Mesenchymal stem cell (in vitro differentiated cells and primary cell): ENCODE results near the gene TMEM150C.
"Not testable (repeated sequence)": the region's sequence is repeated elsewhere in the genome, so short reads cannot be mapped to it uniquely, and the experiment has no call there.

ENCODE experiments used
- DNase-seq: peaks from one replicate; pipeline ENCODE4 v3.0.0-alpha.2; 2013
- H2AFZ ChIP-seq: one replicate; pipeline ENCODE4 v1.6.1; 2013; ENCODE audit warnings: low read depth, mild to moderate bottlenecking, control low read depth, inconsistent platforms, low read length, moderate library complexity
- H2AK5ac ChIP-seq: 2 replicates; pipeline ENCODE4 v1.6.1; 2013; ENCODE audit warnings: low read length, moderate library complexity, mild to moderate bottlenecking, inconsistent platforms; ENCODE audit not compliant: severe bottlenecking
- H2BK120ac ChIP-seq: one replicate; pipeline ENCODE4 v1.6.1; 2013; ENCODE audit warnings: low read depth, mild to moderate bottlenecking, inconsistent platforms, low read length, moderate library complexity
- H2BK12ac ChIP-seq, 2 experiments: one replicate each; pipeline ENCODE4 v1.6.1; 2013; ENCODE audit warnings: inconsistent platforms in 2 of 2, low read length in 2 of 2, mild to moderate bottlenecking in 2 of 2, moderate library complexity in 2 of 2, control low read depth in 1 of 2
- H2BK15ac ChIP-seq: one replicate; pipeline ENCODE4 v1.6.1; 2013; ENCODE audit warnings: mild to moderate bottlenecking, low read depth, inconsistent platforms; ENCODE audit not compliant: poor library complexity, severe bottlenecking
- H2BK5ac ChIP-seq: 2 replicates; pipeline ENCODE4 v1.6.1; 2013; ENCODE audit warnings: low read depth, mild to moderate bottlenecking, low read length, control low read depth, inconsistent platforms; ENCODE audit not compliant: poor library complexity, severe bottlenecking
- H3K14ac ChIP-seq, 2 experiments: one replicate each; pipeline ENCODE4 v1.6.1; 2013; ENCODE audit warnings: inconsistent platforms in 2 of 2, low read length in 2 of 2, control low read depth in 1 of 2, mild to moderate bottlenecking in 1 of 2, moderate library complexity in 1 of 2
- H3K18ac ChIP-seq, 2 experiments: one replicate each; pipeline ENCODE4 v1.6.1; 2013; ENCODE audit warnings: inconsistent platforms in 2 of 2, low read length in 2 of 2, control low read depth in 1 of 2, low read depth in 1 of 2, mild to moderate bottlenecking in 1 of 2
- H3K23ac ChIP-seq, 2 experiments: one replicate each; pipeline ENCODE4 v1.6.1; 2013; ENCODE audit warnings: inconsistent platforms in 2 of 2, low read length in 2 of 2, mild to moderate bottlenecking in 2 of 2, moderate library complexity in 2 of 2, control low read depth in 1 of 2
- H3K27ac ChIP-seq: 2 replicates; pipeline ENCODE4 v1.5.1; 2013; ENCODE audit warnings: mild to moderate bottlenecking, moderate library complexity, low read length, control low read depth, inconsistent platforms; ENCODE audit not compliant: poor library complexity, severe bottlenecking
- H3K27me3 ChIP-seq, 2 experiments: 2 replicates each; pipeline versions ENCODE4 v1.6.1 to v1.7.0; 2013; ENCODE audit warnings: low read length in 2 of 2, mild to moderate bottlenecking in 2 of 2, moderate library complexity in 2 of 2, control low read depth in 1 of 2, inconsistent platforms in 1 of 2; ENCODE audit not compliant: control insufficient read depth in 1 of 2, insufficient read depth in 1 of 2
- H3K36me3 ChIP-seq, 2 experiments: 2 replicates each; pipeline versions ENCODE4 v1.6.1 to v1.7.0; 2013; ENCODE audit warnings: low read length in 2 of 2, control low read depth in 1 of 2, inconsistent platforms in 1 of 2, low read depth in 1 of 2, mild to moderate bottlenecking in 1 of 2; ENCODE audit not compliant: insufficient read depth in 2 of 2, control insufficient read depth in 1 of 2
- H3K4ac ChIP-seq, 2 experiments: one replicate each; pipeline ENCODE4 v1.6.1; 2013; ENCODE audit warnings: inconsistent platforms in 2 of 2, low read length in 2 of 2, mild to moderate bottlenecking in 2 of 2, moderate library complexity in 2 of 2, control low read depth in 1 of 2, low read depth in 1 of 2
- H3K4me1 ChIP-seq: 2 replicates; pipeline ENCODE4 v1.6.1; 2013; ENCODE audit warnings: low read depth, low read length, control low read depth; ENCODE audit not compliant: control insufficient read depth, insufficient read depth
- H3K4me2 ChIP-seq: 2 replicates; pipeline ENCODE4 v1.6.1; 2013; ENCODE audit warnings: low read length, mild to moderate bottlenecking, inconsistent platforms; ENCODE audit not compliant: poor library complexity, severe bottlenecking
- H3K4me3 ChIP-seq, 2 experiments: 2 replicates each; pipeline versions ENCODE4 v1.5.1 to v1.7.0; 2013; ENCODE audit warnings: low read length in 2 of 2, mild to moderate bottlenecking in 2 of 2, control low read depth in 1 of 2, low read depth in 1 of 2; ENCODE audit not compliant: insufficient read depth in 1 of 2
- H3K79me1 ChIP-seq: replicated peaks from 2 replicates; pipeline ENCODE4 v1.6.1; 2013; ENCODE audit warnings: mild to moderate bottlenecking, control low read depth, low read length, inconsistent platforms; ENCODE audit not compliant: poor library complexity, severe bottlenecking
- H3K9ac ChIP-seq: 2 replicates; pipeline ENCODE4 v1.7.0; 2013; ENCODE audit warnings: mild to moderate bottlenecking, low read length, moderate library complexity
- H3K9me3 ChIP-seq: 2 replicates; pipeline ENCODE4 v1.7.0; 2013; ENCODE audit warnings: mild to moderate bottlenecking, low read length; ENCODE audit not compliant: control insufficient read depth
- H4K8ac ChIP-seq: one replicate; pipeline ENCODE4 v1.6.1; 2013; ENCODE audit warnings: inconsistent platforms, mild to moderate bottlenecking, low read length, moderate library complexity
- H4K91ac ChIP-seq: one replicate; pipeline ENCODE4 v1.6.1; 2013; ENCODE audit warnings: mild to moderate bottlenecking, low read length, inconsistent platforms
- WGBS: methylation state at CpG from one replicate; pipeline ENCODE4 v1.1.7; 2013; ENCODE audit warnings: mixed read lengths; 5-methylcytosine and 5-hydroxymethylcytosine counted together

TMEM150C gene

GRCh38 chr4:82553020-82553419 is 8.8 kb downstream of the TMEM150C start:
- Histone ChIP-seq H2BK12ac (no peak overlapping the region), H3K27ac (no peak overlapping the region), H3K36me3 (no peaks in the 10 kb centered on the region), H3K18ac (no peak overlapping the region), H3K4me1 (no peaks in the 10 kb centered on the region), H2AK5ac (no peak overlapping the region), H3K4me3 (no peak overlapping the region), H3K27me3 (no peaks in the 10 kb centered on the region), H3K79me1 (no peaks in the 10 kb centered on the region), H2BK5ac (no peak overlapping the region), H2AFZ (no peak overlapping the region), H3K23ac (no peak overlapping the region), H3K4me2 (no peak overlapping the region), H4K91ac (no peak overlapping the region), H3K4ac (no peak overlapping the region), H3K9me3 (no peaks in the 10 kb centered on the region), H3K9ac (no peak overlapping the region), H2BK15ac (no peak overlapping the region), H2BK120ac (no peak overlapping the region), H3K14ac (no peak overlapping the region), H4K8ac (no peak overlapping the region)
- no peak for DNase-seq
- WGBS, result 100% methylated on average over 2 of the region's 3 CpGs

- Histone ChIP-seq H2BK5ac (no peak overlapping the region), H3K36me3 (no peaks in the 10 kb centered on the region), H3K4ac (no peak overlapping the region), H3K9me3 (no peaks in the 10 kb centered on the region), H3K23ac (no peak overlapping the region), H3K27me3 (no peaks in the 10 kb centered on the region), H3K27ac (no peak overlapping the region), H3K9ac (no peak overlapping the region), H3K14ac (no peak overlapping the region), H3K4me3 (no peak overlapping the region), H2BK12ac (no peak overlapping the region), H2BK15ac (no peak overlapping the region), H3K18ac (no peak overlapping the region), H4K91ac (no peak overlapping the region), H4K8ac (no peak overlapping the region), H3K4me2 (no peak overlapping the region), H2AFZ (no peak overlapping the region), H3K79me1 (no peaks in the 10 kb centered on the region), H3K4me1 (no peaks in the 10 kb centered on the region), H2AK5ac (no peak overlapping the region), H2BK120ac (no peak overlapping the region)
- 100% methylated on average over 1 of the region's 2 CpGs for WGBS
- no peak for DNase-seq
Measured at GRCh38 chr4:82551734-82552133, 10.1 kb downstream of the TMEM150C start.

- not testable (repeated sequence) for H2BK12ac ChIP-seq, H3K4me1 ChIP-seq, DNase-seq, H3K9ac ChIP-seq, H3K27ac ChIP-seq, H3K9me3 ChIP-seq, H3K79me1 ChIP-seq, H4K91ac ChIP-seq, H3K4me2 ChIP-seq, H2BK5ac ChIP-seq, H3K4ac ChIP-seq, H3K23ac ChIP-seq, H2AFZ ChIP-seq, H3K4me3 ChIP-seq, H2BK15ac ChIP-seq, H2BK120ac ChIP-seq, H3K14ac ChIP-seq, H4K8ac ChIP-seq, H2AK5ac ChIP-seq, H3K36me3 ChIP-seq, H3K27me3 ChIP-seq, H3K18ac ChIP-seq
- 94% methylated on average over 3 of the region's 3 CpGs for WGBS
Measured at GRCh38 chr4:82547850-82548249, 13.9 kb downstream of the TMEM150C start.

- no peaks in the 10 kb centered on the region for H3K79me1 ChIP-seq
- DNase-seq, result no peak
- no peak overlapping the region for H3K4me3 ChIP-seq
- no peaks in the 10 kb centered on the region for H3K9me3 ChIP-seq
- no peak overlapping the region for H4K91ac ChIP-seq
- H3K27ac ChIP-seq, result no peak overlapping the region
- no peak overlapping the region for H3K4ac ChIP-seq
- no peak overlapping the region for H3K9ac ChIP-seq
- H3K27me3 ChIP-seq, result no peaks in the 10 kb centered on the region
- no peak overlapping the region for H3K18ac ChIP-seq
- no peak overlapping the region for H3K14ac ChIP-seq
- no peak overlapping the region for H4K8ac ChIP-seq
- no peak overlapping the region for H2AFZ ChIP-seq
- H2BK5ac ChIP-seq, result no peak overlapping the region
- H3K4me2 ChIP-seq, result no peak overlapping the region
- no peak overlapping the region for H2BK12ac ChIP-seq
- H2AK5ac ChIP-seq, result no peak overlapping the region
- H3K4me1 ChIP-seq, result no peaks in the 10 kb centered on the region
- H3K23ac ChIP-seq, result no peak overlapping the region
- WGBS, result 100% methylated on average over 1 of the region's 1 CpG
- H3K36me3 ChIP-seq, result no peaks in the 10 kb centered on the region
- no peak overlapping the region for H2BK15ac ChIP-seq
- no peak overlapping the region for H2BK120ac ChIP-seq
Measured at GRCh38 chr4:82543131-82543530, 18.7 kb downstream of the TMEM150C start.
